Measurements from ENCODE around the gene GAS2L1.

The GAS2L1 gene

GRCh38 chr22:29306175-29306834 is at the start of gene GAS2L1:
Gene GAS2L1, plus strand, starts transcription at chr22:29306650. Its CDS starts 1,456 bp downstream, at chr22:29308106.
- peak; percentile 83 for DNase-seq

- DNase-seq = no peak
These were observed 48.7 kb upstream of the GAS2L1 start for GRCh38 chr22:29257751-29258181.

GRCh38 chr22:29258407-29259252 is 47.8 kb upstream of the GAS2L1 start:
- DNase-seq = no peak

DNA sequence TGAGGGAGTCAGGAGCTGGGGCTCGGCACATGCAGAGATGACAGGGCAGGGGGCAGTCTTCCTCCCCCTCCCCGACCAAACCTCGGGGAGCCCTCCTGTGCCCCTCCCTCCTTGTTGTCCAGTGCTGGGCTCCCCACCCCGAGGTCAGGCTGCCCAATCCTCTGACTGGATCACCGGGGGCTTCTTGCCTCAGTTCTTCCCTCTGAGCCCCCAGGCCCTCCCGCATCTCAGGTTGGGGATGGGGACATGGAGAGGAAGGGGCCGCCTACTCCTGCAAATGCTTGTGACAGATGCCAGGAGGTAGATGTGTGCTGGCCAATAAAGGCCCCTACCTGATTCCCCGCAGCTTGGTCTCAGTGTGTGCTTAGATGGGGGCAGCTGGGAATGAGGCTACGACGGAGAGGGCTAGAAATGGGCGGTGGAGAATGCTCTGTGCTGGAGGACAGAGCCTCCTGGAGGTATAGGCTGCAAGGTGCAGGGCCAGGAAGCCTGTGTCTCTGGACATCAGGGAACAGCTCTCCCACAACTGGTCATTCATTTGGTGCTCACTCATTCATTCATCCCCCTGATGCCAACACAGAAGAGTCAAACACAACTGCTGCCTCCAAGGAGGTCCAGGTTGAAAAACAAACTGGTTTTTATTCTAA is 47.1 kb upstream of the GAS2L1 start:
- DNase-seq = no peak

DNA sequence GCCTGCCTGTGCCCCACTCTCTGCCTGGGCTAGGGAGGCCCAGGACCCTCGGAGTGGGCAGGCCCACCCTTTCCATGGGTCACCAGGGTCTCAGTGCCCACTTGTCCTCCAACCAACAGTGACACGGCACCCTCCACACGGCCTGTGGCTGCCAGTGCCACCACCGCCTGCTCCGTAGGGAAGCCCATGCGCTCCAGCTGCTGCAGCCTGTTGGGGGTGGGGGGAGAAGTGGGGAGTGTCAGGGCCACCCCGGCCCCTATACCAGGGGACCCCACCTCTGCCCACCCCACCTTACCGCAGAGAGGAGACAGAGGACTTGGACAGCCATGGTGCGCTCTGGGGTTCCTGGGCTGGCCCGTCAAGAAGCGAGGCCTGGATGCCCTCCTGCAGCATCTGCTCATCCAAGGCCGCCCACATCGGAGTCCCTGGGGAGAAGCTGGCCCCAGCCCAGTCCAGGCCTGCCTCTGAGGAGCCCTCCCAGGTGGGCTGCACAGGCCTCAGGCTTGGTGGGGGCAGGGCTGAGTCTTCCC is 46.4 kb upstream of the GAS2L1 start:
- no peak for DNase-seq

GRCh38 chr22:29260601-29261315 is 45.7 kb upstream of the GAS2L1 start:
- DNase-seq = no peak

DNA sequence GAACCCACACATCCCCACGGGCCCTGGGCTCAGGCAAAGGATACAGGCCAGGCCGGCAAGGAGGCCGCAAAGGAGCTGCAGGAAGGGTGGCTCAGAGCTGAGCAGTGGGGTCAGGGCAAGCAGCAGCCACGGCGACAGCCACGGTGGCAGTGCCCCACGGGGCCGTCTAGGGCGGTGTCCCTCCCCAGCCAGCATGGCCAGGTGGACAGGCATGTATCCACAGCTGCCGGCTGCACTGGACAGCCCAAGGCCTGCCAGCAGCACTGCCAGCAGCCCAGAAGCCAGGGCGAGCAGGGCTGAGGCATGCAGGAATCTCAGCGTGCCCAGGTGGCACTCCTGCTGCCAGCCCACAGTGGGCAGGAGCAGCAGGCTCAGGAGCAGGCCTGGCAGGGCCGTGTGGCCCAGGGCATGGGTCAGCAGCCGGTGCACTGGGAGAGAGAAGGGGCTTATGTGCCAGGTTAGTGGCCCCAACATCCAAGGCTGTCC is 42.6 kb upstream of the GAS2L1 start:
- no peak for DNase-seq

DNA sequence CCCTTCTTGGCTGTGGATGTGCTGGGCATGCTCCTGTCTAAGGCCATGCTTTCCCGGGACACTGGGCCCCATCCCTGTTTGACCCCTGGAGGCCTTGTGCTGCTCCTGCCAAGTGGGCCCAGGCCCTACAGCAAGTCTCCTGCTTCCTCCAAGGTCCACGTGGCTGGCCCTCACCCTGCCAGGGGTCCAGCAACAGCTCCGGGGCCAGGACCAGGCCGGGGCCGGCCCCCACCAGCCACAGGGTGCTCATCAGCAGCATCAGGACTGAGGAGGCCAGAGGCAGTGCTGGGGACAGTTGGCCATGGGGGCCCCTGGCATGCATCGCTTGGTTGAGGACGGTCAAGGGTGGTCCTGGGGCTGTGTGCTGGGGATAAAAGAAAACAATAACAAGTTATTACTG is 41.1 kb upstream of the GAS2L1 start:
- no peak for DNase-seq

DNA sequence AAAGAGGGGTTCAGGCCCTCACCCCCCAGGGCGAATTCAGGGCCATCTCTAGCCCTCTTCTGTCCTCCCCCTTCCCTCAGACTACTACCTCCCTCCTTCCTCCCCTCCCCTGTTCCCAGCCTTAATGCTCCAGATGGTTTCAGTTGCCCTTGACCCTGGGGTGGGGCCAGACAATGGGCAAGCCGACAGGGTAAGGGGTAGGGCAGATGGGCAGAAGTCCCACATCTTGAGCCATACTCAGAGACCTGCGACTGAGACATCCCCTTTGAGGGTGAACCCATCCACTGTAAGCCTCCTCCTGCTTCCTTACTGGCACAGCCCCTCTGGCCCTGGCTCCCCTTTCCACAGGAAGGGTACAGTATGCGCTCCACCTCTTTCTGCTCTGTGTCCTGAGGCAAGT is 40.5 kb upstream of the GAS2L1 start:
- no peak for DNase-seq

GRCh38 chr22:29266564-29267461 is 39.6 kb upstream of the GAS2L1 start:
- DNase-seq = peak; percentile 41

DNA sequence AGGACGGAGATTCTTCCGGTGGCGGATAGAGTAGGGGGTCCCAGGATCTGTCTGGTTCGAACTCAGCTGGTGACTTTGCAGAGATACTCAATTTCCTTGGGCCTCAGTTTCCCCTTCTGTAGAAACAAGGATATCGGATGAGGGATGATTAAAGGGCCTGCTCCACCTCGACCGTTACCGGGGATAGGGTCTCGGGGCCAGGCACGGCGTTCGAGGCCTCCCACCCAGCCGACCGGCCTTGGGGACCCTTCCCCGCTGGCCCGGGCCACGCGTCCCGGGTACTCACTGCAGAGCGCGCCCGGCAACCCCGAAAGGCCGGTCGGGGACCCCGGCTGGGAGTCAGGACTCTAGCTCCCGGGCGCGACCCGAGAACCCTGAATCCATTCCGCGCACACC is 39.0 kb upstream of the GAS2L1 start:
- no peak for DNase-seq

GRCh38 chr22:29267858-29268510 is 38.5 kb upstream of the GAS2L1 start, which contains the start of the genes EWSR1 and RHBDD3:
Gene EWSR1, plus strand, starts transcription at chr22:29268268. Its CDS starts 69 bp downstream, at chr22:29268337.
Gene RHBDD3, minus strand, starts transcription at chr22:29267981. Its CDS starts 2,355 bp downstream, at chr22:29265626.
- DNase-seq = peak; percentile 97

DNA sequence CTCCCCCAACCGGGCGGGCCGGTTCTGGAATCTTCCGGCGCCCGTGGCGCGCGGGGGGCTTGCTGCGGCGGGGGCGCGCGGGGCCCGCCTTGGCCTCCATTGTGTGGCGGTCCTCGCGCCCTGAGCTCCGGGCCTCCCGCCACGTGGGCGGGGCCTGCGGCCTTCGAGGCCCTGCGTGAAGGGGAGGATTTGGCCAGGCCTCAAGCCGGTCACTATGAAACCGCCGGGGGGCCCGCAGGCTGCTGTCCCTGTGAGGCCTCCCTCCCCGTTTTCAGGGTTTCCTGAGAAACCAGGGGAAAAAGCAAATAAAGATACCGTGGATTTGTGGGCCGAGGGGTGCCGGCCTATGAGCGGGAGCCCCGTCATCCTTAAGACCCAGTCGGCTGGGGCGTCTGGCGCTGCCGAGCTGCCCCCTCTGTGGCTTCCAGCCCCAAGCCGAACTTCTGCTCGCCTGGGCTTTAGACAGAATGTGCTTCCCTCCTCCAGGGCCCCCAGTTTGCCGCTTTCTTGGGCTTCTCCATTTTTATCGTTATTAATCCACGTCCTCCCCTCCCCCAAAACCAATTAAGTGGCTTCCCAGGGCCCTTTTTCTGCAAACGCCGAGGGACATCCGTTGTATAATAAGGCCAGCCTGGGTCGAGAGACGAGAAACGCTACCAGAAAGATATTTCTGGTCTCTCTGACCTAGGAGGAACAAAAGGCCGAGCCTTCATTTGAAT is 37.8 kb upstream of the GAS2L1 start:
- DNase-seq = peak; percentile 70

DNA sequence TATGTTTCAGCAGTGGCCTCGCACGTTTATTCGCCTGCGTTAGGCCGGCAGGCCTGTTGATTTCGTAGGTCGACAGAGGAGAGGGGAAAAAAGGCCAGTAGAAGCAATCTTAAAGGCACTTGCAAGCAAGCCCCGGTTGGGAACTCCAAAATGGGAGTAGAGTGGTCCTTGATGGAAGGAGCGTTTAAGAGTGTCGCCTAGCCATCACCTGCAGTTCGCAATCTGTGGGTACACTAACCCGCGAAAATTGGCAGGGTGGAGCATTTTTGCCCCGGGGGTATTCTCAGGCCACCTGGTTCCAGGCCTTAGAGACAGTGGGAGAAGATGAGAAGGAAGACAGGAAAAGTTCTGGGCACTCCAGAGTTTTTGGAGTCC is 37.2 kb upstream of the GAS2L1 start:
- DNase-seq = peak; percentile 12

DNA sequence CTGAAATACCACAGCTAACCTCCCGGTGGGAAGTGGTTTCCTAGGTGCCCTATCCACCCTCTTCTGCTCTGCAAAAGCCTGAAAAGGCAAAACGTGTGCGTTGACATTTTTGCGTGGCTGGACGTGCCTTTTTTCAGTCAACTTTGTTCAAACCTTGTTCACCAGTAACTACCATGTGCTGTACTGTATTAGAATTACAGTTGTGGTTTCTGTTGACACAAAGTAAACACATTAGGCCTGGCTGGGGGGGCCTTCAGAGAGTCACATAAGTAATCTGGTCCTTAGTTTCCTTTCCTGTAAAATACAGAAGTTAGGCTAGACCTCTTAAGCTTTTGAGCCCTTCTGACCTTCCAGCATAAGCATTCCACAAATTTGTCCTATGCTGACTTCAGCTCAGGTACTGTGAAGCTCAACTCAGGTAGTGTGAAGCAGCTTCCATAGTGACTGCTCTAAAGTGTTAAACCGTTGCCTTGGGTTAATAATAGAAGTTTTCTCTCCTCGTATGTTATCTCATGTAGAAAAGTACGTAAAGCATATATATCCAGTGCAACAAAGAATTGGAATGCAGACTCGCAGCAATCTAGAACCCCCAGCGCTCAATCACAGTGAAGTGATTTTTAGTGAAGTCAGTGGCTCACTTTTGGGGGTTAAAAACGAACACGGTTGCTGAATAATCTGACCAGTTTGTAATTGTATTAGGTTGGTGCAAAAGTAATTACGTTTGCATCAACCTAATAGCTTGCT is 36.5 kb upstream of the GAS2L1 start:
- peak; percentile 26 for DNase-seq

GRCh38 chr22:29270475-29271271 is 35.8 kb upstream of the GAS2L1 start:
- peak; percentile 68 for DNase-seq

DNA sequence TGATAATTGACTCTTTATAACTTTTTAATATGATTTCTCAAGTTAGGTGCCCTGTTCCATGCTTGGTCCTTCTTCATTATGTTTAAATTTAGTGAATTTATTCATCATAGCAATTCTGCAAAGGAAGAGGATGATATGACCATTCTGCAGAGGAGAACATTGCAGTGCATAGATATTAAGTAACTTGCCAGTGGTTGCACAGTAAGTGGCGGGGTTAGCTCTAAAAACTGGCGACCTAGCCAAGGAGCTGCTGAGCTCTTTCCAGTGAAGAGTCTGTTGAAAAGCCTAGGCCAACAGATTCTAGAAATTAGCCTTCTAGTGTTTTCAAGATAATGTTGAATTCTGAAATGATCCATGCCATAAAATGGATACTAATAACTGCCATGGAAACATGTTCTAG is 33.8 kb upstream of the GAS2L1 start:
- DNase-seq = no peak

- DNase-seq = no peak
These were observed 31.3 kb upstream of the GAS2L1 start for GRCh38 chr22:29275167-29275566.

Measured in EL (cell line).